IPS-20b (cell line): ENCODE results near the gene H1-8.

ENCODE experiments used
- H3K27ac ChIP-seq: one replicate; pipeline ENCODE4 v1.5.1; 2013; ENCODE audit warnings: low read length
- H3K27me3 ChIP-seq: 2 replicates; pipeline ENCODE4 v1.6.1; 2013; ENCODE audit warnings: mild to moderate bottlenecking, low read length, inconsistent platforms; ENCODE audit not compliant: insufficient read depth
- H3K36me3 ChIP-seq: 2 replicates; pipeline ENCODE4 v1.6.1; 2013; ENCODE audit warnings: low read depth, mild to moderate bottlenecking, inconsistent platforms, low read length, moderate library complexity; ENCODE audit not compliant: insufficient read depth
- H3K4me1 ChIP-seq: 2 replicates; pipeline ENCODE4 v1.6.1; 2013; ENCODE audit warnings: mild to moderate bottlenecking, control low read depth, inconsistent platforms, low read length, moderate library complexity; ENCODE audit not compliant: insufficient read depth
- H3K4me3 ChIP-seq: 2 replicates; pipeline ENCODE4 v1.5.1; 2013; ENCODE audit warnings: mild to moderate bottlenecking, low read length, inconsistent platforms
- H3K9ac ChIP-seq: 2 replicates; pipeline ENCODE4 v1.6.1; 2013; ENCODE audit warnings: low read depth, mild to moderate bottlenecking, inconsistent platforms, low read length, moderate library complexity
- H3K9me3 ChIP-seq: 2 replicates; pipeline ENCODE4 v1.6.1; 2013; ENCODE audit warnings: mild to moderate bottlenecking, low read depth, low read length, inconsistent platforms; ENCODE audit not compliant: insufficient read depth

H1-8 gene

DNA sequence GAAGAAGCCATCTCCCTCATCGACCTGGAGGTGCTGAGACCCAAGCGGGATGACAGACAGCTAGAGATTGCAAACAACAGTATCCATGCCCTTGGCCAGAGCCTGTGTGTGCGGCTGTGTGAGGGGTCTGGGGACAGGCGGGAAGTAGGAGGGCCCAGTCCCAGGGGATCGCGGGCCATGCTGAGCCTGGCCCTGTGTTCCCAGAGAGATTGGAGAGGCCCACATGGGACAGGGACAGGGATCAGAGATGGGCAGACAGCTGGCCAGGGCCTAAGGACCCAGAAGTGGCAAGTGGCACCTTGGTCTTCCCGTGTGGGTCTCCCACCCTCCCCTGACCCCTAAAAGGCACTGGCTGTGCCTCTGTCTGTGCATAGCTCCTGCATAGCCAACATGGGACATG, 25.5 kb upstream of the H1-8 start:
- H3K9ac ChIP-seq = no peak overlapping the region
- H3K27me3 ChIP-seq = no peaks in the 10 kb centered on the region
- no peak overlapping the region for H3K4me3 ChIP-seq
- no peak overlapping the region for H3K27ac ChIP-seq
- no peaks in the 10 kb centered on the region for H3K9me3 ChIP-seq
- H3K36me3 ChIP-seq = peaks cover under 1% of the 10 kb centered on the region; the same call in 1 of the 2 replicates
- H3K4me1 ChIP-seq = no peaks in the 10 kb centered on the region

DNA sequence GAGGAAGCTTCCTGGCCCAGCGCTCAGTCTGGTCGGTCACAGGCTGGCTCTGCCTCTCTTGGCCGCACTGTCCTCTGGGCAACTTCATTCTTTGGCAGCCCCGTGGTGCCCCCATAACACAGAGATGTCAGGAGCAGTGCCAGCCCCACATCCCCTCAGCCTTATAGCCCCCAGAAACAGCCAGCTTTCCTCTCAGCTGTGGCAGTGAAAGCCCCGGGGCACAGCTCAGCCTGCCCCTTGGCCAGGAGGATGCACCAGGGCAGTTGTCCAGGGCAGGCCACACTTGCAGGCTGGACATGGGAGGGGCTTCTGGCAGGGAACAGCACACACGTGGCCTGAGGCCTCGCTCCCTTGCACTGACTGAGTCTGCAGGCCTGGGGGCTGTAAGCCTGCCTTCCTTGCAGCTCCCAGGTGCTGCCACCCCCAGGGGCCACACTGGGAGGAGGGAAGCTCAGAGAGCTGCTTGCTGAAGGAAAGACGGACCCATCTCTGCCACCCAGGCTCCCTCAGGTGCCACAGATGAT, 24.9 kb upstream of the H1-8 start:
- no peaks in the 10 kb centered on the region for H3K27me3 ChIP-seq
- no peak overlapping the region for H3K9ac ChIP-seq
- H3K27ac ChIP-seq = no peak overlapping the region
- H3K9me3 ChIP-seq = no peaks in the 10 kb centered on the region
- H3K4me3 ChIP-seq = no peak overlapping the region
- H3K4me1 ChIP-seq = no peaks in the 10 kb centered on the region
- no peaks in the 10 kb centered on the region for H3K36me3 ChIP-seq

DNA sequence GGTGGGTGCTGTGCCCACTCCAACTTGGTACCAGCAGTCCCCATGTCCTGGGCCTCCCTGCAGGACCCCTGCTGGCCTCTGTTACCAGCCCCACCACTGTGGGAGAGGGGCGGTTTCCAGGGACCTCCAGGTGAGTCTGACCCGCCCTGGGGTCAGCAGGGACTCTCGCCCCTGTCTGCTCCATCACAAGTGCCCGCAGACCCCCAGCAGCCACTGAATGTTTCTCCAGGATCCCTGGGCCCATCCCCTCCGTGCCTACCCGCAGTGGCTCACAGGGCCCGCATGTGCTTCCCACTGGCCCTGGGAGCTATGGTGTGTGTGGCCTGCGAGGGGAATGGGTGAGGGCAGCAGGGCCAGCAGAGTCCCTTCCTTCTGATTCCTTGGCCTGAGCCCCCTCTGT, 24.4 kb upstream of the H1-8 start:
- H3K9ac ChIP-seq = no peak overlapping the region
- H3K27me3 ChIP-seq = no peaks in the 10 kb centered on the region
- H3K27ac ChIP-seq = no peak overlapping the region
- H3K4me1 ChIP-seq = no peaks in the 10 kb centered on the region
- H3K9me3 ChIP-seq = no peaks in the 10 kb centered on the region
- no peak overlapping the region for H3K4me3 ChIP-seq
- H3K36me3 ChIP-seq = no peaks in the 10 kb centered on the region

GRCh38 chr3:129519449-129519848, 23.5 kb upstream of the H1-8 start:
- H3K36me3 ChIP-seq = no peaks in the 10 kb centered on the region
- no peaks in the 10 kb centered on the region for H3K4me1 ChIP-seq
- no peaks in the 10 kb centered on the region for H3K9me3 ChIP-seq
- no peak overlapping the region for H3K9ac ChIP-seq
- H3K27me3 ChIP-seq = no peaks in the 10 kb centered on the region
- no peak overlapping the region for H3K4me3 ChIP-seq
- no peak overlapping the region for H3K27ac ChIP-seq

DNA sequence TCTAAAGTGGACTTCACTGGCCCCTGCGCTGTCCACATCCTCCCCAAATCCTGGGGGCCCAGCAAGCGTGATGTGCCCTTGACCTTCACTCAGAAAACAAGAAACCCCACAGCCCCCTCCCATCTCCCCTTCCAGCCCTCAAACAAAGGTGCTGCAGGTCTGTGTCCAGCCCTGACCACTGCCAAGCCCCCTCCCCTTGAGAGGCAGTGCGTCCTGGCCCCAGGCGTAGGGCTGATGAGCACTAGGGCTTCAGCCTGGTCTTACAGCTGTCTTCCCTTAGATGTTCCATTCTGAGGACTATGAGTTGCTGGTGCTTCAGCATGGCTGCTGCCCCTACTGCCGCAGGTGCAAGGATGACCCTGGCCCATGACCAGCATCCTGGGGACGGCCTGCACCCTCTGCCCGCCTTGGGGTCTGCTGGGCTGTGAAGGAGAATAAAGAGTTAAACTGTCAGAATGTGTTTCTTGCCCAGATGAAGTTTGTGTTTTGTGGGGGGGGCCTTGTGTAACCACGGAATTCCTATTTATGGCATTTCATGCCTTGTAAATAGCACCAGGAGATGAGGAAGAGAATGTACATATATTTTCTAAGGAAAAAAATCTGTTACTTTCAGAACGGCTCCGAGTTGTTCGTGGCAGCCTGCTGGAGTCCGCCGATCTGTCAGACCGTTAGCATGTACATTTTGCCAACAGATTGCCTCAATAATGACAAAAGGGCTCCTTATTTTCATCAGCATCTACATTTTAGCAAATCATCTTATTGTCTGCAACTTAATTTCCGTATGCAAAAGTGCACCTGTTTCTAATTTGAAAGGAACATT, 22.9 kb upstream of the H1-8 start:
- Histone ChIP-seq H3K36me3 (no peaks in the 10 kb centered on the region), H3K9ac (no peak overlapping the region), H3K9me3 (no peaks in the 10 kb centered on the region), H3K27me3 (no peaks in the 10 kb centered on the region), H3K4me3 (no peak overlapping the region), H3K27ac (no peak overlapping the region), H3K4me1 (no peaks in the 10 kb centered on the region)

GRCh38 chr3:129520960-129521359, 22.0 kb upstream of the H1-8 start:
- no peak overlapping the region for H3K9ac ChIP-seq
- no peaks in the 10 kb centered on the region for H3K27me3 ChIP-seq
- H3K27ac ChIP-seq = no peak overlapping the region
- no peaks in the 10 kb centered on the region for H3K9me3 ChIP-seq
- no peaks in the 10 kb centered on the region for H3K4me1 ChIP-seq
- H3K36me3 ChIP-seq = no peaks in the 10 kb centered on the region
- H3K4me3 ChIP-seq = no peak overlapping the region

GRCh38 chr3:129521611-129522010, 21.4 kb upstream of the H1-8 start:
- Histone ChIP-seq H3K36me3 (no peaks in the 10 kb centered on the region), H3K9ac (no peak overlapping the region), H3K4me1 (no peaks in the 10 kb centered on the region), H3K27ac (no peak overlapping the region), H3K4me3 (no peak overlapping the region), H3K27me3 (no peaks in the 10 kb centered on the region), H3K9me3 (no peaks in the 10 kb centered on the region)

DNA sequence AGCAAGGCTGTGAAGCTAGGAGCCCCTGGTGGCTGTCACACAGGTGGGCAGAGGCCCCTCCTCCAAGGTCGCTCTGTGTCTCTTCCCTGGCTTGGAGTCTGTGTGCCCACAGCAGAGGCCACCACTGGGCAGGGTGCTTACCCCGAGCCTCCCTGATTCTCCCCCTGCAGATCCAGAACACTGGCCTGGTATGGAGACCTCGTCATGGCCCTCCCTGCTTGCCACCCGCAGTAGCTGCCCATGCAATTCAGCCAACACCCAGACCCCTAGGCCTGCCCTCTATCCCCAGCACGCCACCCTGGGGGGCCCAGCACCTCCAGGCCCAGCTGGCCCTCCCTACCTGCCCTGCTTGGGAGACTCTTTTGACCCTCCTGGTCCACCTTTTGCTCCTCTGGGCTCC, 20.0 kb upstream of the H1-8 start:
- Histone ChIP-seq H3K9ac (no peak overlapping the region), H3K36me3 (no peaks in the 10 kb centered on the region), H3K27me3 (no peaks in the 10 kb centered on the region), H3K4me3 (no peak overlapping the region), H3K27ac (no peak overlapping the region), H3K4me1 (no peaks in the 10 kb centered on the region), H3K9me3 (no peaks in the 10 kb centered on the region)

GRCh38 chr3:129524081-129524480, 18.9 kb upstream of the H1-8 start:
- H3K4me3 ChIP-seq = no peak overlapping the region
- H3K9me3 ChIP-seq = no peaks in the 10 kb centered on the region
- no peaks in the 10 kb centered on the region for H3K27me3 ChIP-seq
- no peak overlapping the region for H3K9ac ChIP-seq
- no peak overlapping the region for H3K27ac ChIP-seq
- no peaks in the 10 kb centered on the region for H3K36me3 ChIP-seq
- no peaks in the 10 kb centered on the region for H3K4me1 ChIP-seq

DNA sequence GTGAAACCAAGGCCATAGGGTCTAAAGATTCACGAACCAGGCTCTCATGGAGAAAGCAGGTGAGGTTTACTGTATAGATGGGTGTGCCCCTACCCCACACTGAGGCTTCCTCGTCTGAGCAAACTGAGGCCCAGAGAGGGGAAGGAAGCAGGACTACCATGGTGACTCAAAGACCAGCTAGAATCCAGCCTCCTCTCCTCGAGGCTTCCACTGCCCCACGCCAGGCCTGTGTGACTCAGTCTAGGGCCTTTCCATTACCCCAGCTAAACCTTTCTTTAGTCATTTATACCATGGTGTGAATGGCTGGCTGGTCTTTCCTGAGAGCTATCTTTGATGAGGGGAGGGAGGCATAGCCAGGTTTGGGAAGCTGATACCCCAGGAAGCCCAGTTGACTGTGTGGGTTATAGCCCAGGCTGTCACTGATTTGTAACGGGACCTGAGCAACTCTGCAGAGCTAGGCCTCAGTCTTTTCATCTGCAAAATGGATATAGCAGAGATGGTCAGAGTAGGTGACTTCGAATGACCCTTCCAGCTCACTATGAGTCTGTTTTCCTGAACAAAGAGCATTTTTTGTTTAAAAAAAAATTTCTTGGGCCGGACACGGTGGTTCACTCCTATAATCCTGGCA, 17.5 kb upstream of the H1-8 start:
- no peak overlapping the region for H3K9ac ChIP-seq

GRCh38 chr3:129526121-129526900, 16.7 kb upstream of the H1-8 start:
- H3K36me3 ChIP-seq = no peaks in the 10 kb centered on the region
- no peak overlapping the region for H3K27ac ChIP-seq
- no peak overlapping the region for H3K9ac ChIP-seq
- H3K27me3 ChIP-seq = no peaks in the 10 kb centered on the region
- peaks cover 13% of the 10 kb centered on the region for H3K4me1 ChIP-seq
- H3K9me3 ChIP-seq = no peaks in the 10 kb centered on the region
- no peak overlapping the region for H3K4me3 ChIP-seq

More for the DNA sequence above, 17.5 kb upstream of the H1-8 start:
- Histone ChIP-seq H3K36me3 (no peaks in the 10 kb centered on the region), H3K27me3 (no peaks in the 10 kb centered on the region), H3K4me3 (no peak overlapping the region), H3K4me1 (peaks cover 9% of the 10 kb centered on the region), H3K27ac (no peak overlapping the region), H3K9me3 (no peaks in the 10 kb centered on the region)
